Panc1 (cell line): ENCODE measurements around the gene AJUBA.

Experiments
- CTCF ChIP-seq: fragments of 450-650 bp; IDR thresholded peaks from 2 replicates; pipeline ENCODE4 v1.5.1; 2017; ENCODE audit warnings: mild to moderate bottlenecking
- POLR2AphosphoS5 ChIP-seq: IDR thresholded peaks from 2 replicates; pipeline ENCODE4 v1.6.1; 2012; ENCODE audit warnings: mild to moderate bottlenecking, low read depth, low read length, moderate library complexity
- REST ChIP-seq, 2 experiments: IDR thresholded peaks; 2 replicates each; pipeline ENCODE4 v1.6.1; 2011 to 2012; ENCODE audit warnings: low read depth in 2 of 2, control low read depth in 1 of 2, low read length in 1 of 2, mild to moderate bottlenecking in 1 of 2, moderate library complexity in 1 of 2; ENCODE audit not compliant: insufficient read depth in 1 of 2
- SIN3A ChIP-seq: IDR thresholded peaks from 2 replicates; pipeline ENCODE4 v1.6.1; 2012; ENCODE audit warnings: low read depth, mild to moderate bottlenecking, low read length, moderate library complexity, borderline replicate concordance; ENCODE audit not compliant: insufficient read depth
- TCF7L2 ChIP-seq: IDR thresholded peaks from 2 replicates; pipeline ENCODE4 v1.6.1; 2011; ENCODE audit warnings: mild to moderate bottlenecking, low read depth, low read length, inconsistent platforms

GRCh38 chr14:22984959-22985658 lies 2.8 kb upstream of the AJUBA start:
- TF ChIP-seq CTCF (no peak), SIN3A (no peak), POLR2AphosphoS5 (no peak), TCF7L2 (no peak), REST (IDR thresholded peaks at IDR 0.05; ENCODE audit: insufficient read depth in 1 of 2, low read depth in 2 of 2, low read length in 1 of 2) (no peak)
